ENCODE measurements around the gene FAM20B. TPM values are rescaled to one million over a fixed set of nuclear protein-coding genes. Genes with fewer than 3 reads are reported as not detected.
"Not testable (repeated sequence)": the region's sequence is repeated elsewhere in the genome, so short reads cannot be mapped to it uniquely, and the experiment has no call there.

FAM20B gene
- total RNA-seq, 4 donors from 2014 or later: 16.3 to 27.3 (median 18.7) TPM

GRCh38 chr1:178997428-178997827 is 28.3 kb upstream of the FAM20B start:
- Histone ChIP-seq H3K36me3 (no peaks in the 10 kb centered on the region), H3K4me1 (peaks cover 0 to 2% (median 2%) of the 10 kb centered on the region in 3 donors), H3K9me3 (no peaks in the 10 kb centered on the region), H3K27ac (no peak overlapping the region), H3K27me3 (no peaks in the 10 kb centered on the region), H3K4me3 (no peak overlapping the region)
- no peak for DNase-seq
- WGBS, 2 donors: 81 to 83% methylated on average over 1 of the region's 1 CpG
- intact Hi-C loops (cut with DNase I): loop anchor here (5.0 kb wide), 1 partner anchor 35 kb away; no protein-coding TSS in a partner anchor
- no peak for TF ChIP-seq POLR2A (IDR thresholded peaks at IDR 0.05)

GRCh38 chr1:178998295-178998694 is 27.4 kb upstream of the FAM20B start:
- intact Hi-C loops (cut with DNase I): loop anchor here (5.0 kb wide), 1 partner anchor 36 kb away; no protein-coding TSS in a partner anchor
- no peak for DNase-seq
- TF ChIP-seq POLR2A (IDR thresholded peaks at IDR 0.05) (no peak), CTCF (IDR thresholded peaks at IDR 0.05) (no peak)
- no peak overlapping the region for H3K4me3 ChIP-seq
- 75 to 87% methylated on average over 3 of the region's 3 CpGs for WGBS, 2 donors
- H3K4me1 ChIP-seq: peaks cover 0 to 8% (median 7%) of the 10 kb centered on the region in 3 donors
- H3K9me3 ChIP-seq: no peaks in the 10 kb centered on the region
- no peak overlapping the region for H3K27ac ChIP-seq
- no peaks in the 10 kb centered on the region for H3K27me3 ChIP-seq
- no peaks in the 10 kb centered on the region for H3K36me3 ChIP-seq

GRCh38 chr1:178999061-178999460 is 26.6 kb upstream of the FAM20B start:
- peaks cover 0 to 8% (median 7%) of the 10 kb centered on the region in 3 donors for H3K4me1 ChIP-seq

GRCh38 chr1:179001451-179001850 is 24.2 kb upstream of the FAM20B start:
- intact Hi-C loops (cut with DNase I): loop anchor here (5.0 kb wide), 2 partner anchors 229 to 469 kb away; no protein-coding TSS in a partner anchor
- TF ChIP-seq POLR2A (IDR thresholded peaks at IDR 0.05): no peak
- no peak for TF ChIP-seq CTCF (IDR thresholded peaks at IDR 0.05)
- peaks cover 0 to 8% (median 7%) of the 10 kb centered on the region in 3 donors for H3K4me1 ChIP-seq
- H3K9me3 ChIP-seq: no peaks in the 10 kb centered on the region
- no peak overlapping the region for H3K27ac ChIP-seq
- H3K36me3 ChIP-seq: no peaks in the 10 kb centered on the region
- H3K4me3 ChIP-seq: no peak overlapping the region
- H3K27me3 ChIP-seq: no peaks in the 10 kb centered on the region
- DNase-seq: no peak
- WGBS, 2 donors: 89% methylated on average over 1 of the region's 1 CpG; no CpG with 5 or more reads in 1 of the 2 donors

More at GRCh38 chr1:178999061-178999460, 26.6 kb upstream of the FAM20B start:
- TF ChIP-seq POLR2A (IDR thresholded peaks at IDR 0.05): no peak
- TF ChIP-seq CTCF (IDR thresholded peaks at IDR 0.05): no peak
- H3K27ac ChIP-seq: no peak overlapping the region
- H3K9me3 ChIP-seq: no peaks in the 10 kb centered on the region
- intact Hi-C loops (cut with DNase I): loop anchor here (5.0 kb wide), 1 partner anchor 37 kb away; no protein-coding TSS in a partner anchor
- WGBS, 2 donors: 80 to 93% methylated on average over 5 of the region's 5 CpGs
- H3K27me3 ChIP-seq: no peaks in the 10 kb centered on the region
- no peak for DNase-seq
- no peak overlapping the region for H3K4me3 ChIP-seq
- H3K36me3 ChIP-seq: no peaks in the 10 kb centered on the region

GRCh38 chr1:179002064-179002463 is 23.6 kb upstream of the FAM20B start:
- not testable (repeated sequence) for H3K4me1 ChIP-seq, H3K9me3 ChIP-seq, H3K4me3 ChIP-seq, H3K36me3 ChIP-seq, DNase-seq, H3K27ac ChIP-seq, H3K27me3 ChIP-seq
- intact Hi-C loops (cut with DNase I): loop anchor here (5.0 kb wide), 2 partner anchors 230 to 470 kb away; no protein-coding TSS in a partner anchor
- whole genome bisulfite sequencing, 2 donors: 82 to 91% methylated on average over 6 to 8 of the region's 8 CpGs

- intact Hi-C loops (cut with DNase I): loop anchor here (5.0 kb wide), 2 partner anchors 230 to 470 kb away; no protein-coding TSS in a partner anchor
- H3K4me1 ChIP-seq: peaks cover 0 to 8% (median 7%) of the 10 kb centered on the region in 3 donors
- no peaks in the 10 kb centered on the region for H3K36me3 ChIP-seq
- H3K27ac ChIP-seq: peak overlapping the region in 1 of 4 donors; percentile 13
- WGBS, 2 donors: 35 to 88% methylated on average over 4 to 14 of the region's 20 CpGs
- peak in 1 of 4 donors; percentile 19 for TF ChIP-seq POLR2A (IDR thresholded peaks at IDR 0.05)
- TF ChIP-seq CTCF (IDR thresholded peaks at IDR 0.05): peak; percentile 89 to 96 (median 92)
- no peak for DNase-seq
- peak overlapping the region in 1 of 4 donors; percentile 19 for H3K4me3 ChIP-seq
- H3K9me3 ChIP-seq: no peaks in the 10 kb centered on the region
- no peaks in the 10 kb centered on the region for H3K27me3 ChIP-seq
Observed at GRCh38 chr1:179002552-179003345, 22.9 kb upstream of the FAM20B start.
